HCT116 (cell line): ENCODE data around the gene FAM131C.

ENCODE experiments used
- TF ChIP-seq, protein P1 (sequence below), 3 experiments: fragments of 200-600 bp in 1 of 3; sonication (generic) in 1 of 3; IDR thresholded peaks in 2 of 3; conservative IDR thresholded peaks in 1 of 3; 2 replicates each; pipeline ENCODE4 v1.5.1; 2012 to 2017; ENCODE audit warnings: low read depth in 2 of 3, low read length in 2 of 3, antibody characterized with exemption in 1 of 3, borderline replicate concordance in 1 of 3, control low read depth in 1 of 3, mild to moderate bottlenecking in 1 of 3, mixed read lengths in 1 of 3, mixed run types in 1 of 3, moderate library complexity in 1 of 3; ENCODE audit not compliant: insufficient read depth in 1 of 3
- TF ChIP-seq, protein P2 (sequence below): IDR thresholded peaks from 2 replicates; pipeline ENCODE4 v1.6.1; 2012

DNA sequence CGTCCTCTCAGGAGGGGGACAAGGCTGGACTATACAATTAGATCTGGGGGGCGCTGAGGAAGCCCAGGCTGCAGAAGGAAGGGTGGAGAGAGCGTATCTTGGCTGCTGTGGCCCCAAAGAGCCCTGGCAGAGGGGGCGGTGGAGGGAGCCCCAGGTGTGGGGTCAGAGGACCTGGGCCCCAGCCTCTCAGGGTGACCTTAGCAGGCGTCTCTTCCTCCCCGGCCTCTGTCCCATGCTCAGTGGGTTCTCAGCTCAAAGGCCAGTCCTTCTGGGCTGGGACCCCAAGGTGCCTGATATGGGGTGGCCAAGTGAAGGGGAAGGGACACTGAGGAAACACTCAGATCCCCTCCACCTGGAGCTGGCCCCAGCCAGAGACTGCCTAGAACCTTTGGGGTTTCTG lies 1.8 kb downstream of the FAM131C start:
- TF ChIP-seq, protein P1, sequence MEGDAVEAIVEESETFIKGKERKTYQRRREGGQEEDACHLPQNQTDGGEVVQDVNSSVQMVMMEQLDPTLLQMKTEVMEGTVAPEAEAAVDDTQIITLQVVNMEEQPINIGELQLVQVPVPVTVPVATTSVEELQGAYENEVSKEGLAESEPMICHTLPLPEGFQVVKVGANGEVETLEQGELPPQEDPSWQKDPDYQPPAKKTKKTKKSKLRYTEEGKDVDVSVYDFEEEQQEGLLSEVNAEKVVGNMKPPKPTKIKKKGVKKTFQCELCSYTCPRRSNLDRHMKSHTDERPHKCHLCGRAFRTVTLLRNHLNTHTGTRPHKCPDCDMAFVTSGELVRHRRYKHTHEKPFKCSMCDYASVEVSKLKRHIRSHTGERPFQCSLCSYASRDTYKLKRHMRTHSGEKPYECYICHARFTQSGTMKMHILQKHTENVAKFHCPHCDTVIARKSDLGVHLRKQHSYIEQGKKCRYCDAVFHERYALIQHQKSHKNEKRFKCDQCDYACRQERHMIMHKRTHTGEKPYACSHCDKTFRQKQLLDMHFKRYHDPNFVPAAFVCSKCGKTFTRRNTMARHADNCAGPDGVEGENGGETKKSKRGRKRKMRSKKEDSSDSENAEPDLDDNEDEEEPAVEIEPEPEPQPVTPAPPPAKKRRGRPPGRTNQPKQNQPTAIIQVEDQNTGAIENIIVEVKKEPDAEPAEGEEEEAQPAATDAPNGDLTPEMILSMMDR (IDR thresholded peaks at IDR 0.05 in 2 of 3, conservative IDR thresholded peaks at IDR 0.05 in 1 of 3; ENCODE audit: borderline replicate concordance in 1 of 3, insufficient read depth in 1 of 3, low read depth in 2 of 3, low read length in 2 of 3), result no peak
- TF ChIP-seq, protein P2, sequence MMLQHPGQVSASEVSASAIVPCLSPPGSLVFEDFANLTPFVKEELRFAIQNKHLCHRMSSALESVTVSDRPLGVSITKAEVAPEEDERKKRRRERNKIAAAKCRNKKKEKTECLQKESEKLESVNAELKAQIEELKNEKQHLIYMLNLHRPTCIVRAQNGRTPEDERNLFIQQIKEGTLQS, result no peak
